H9 (cell line): ENCODE measurements around the gene GAMT. TPM values are rescaled to one million over a fixed set of nuclear protein-coding genes. Genes with fewer than 3 reads are reported as not detected.

Source experiments
- DNase-seq: peaks from one replicate; pipeline ENCODE4 v3.0.0-alpha.2; 2017
- H2AFZ ChIP-seq: one replicate; pipeline ENCODE4 v1.6.1; 2013; ENCODE audit warnings: mild to moderate bottlenecking, low read length, control low read depth, moderate library complexity
- H2AK5ac ChIP-seq: 2 replicates; pipeline ENCODE4 v1.6.1; 2013; ENCODE audit warnings: low read length, control low read depth, mixed read lengths; ENCODE audit not compliant: insufficient read length
- H2BK120ac ChIP-seq: one replicate; pipeline ENCODE4 v1.6.1; 2013; ENCODE audit warnings: low read depth, mild to moderate bottlenecking, low read length, control low read depth, inconsistent platforms; ENCODE audit not compliant: poor library complexity, severe bottlenecking
- H2BK12ac ChIP-seq: 2 replicates; pipeline ENCODE4 v1.6.1; 2013; ENCODE audit warnings: low read length, control low read depth, mixed read lengths, low read depth; ENCODE audit not compliant: insufficient read length
- H2BK15ac ChIP-seq: 2 replicates; pipeline ENCODE4 v1.6.1; 2013; ENCODE audit warnings: low read depth, low read length, control low read depth
- H2BK20ac ChIP-seq: one replicate; pipeline ENCODE4 v1.6.1; 2013; ENCODE audit warnings: low read depth, mild to moderate bottlenecking, low read length, control low read depth, inconsistent platforms; ENCODE audit not compliant: poor library complexity, severe bottlenecking
- H2BK5ac ChIP-seq: 2 replicates; pipeline ENCODE4 v1.6.1; 2013; ENCODE audit warnings: low read length, control low read depth, mixed read lengths; ENCODE audit not compliant: insufficient read length
- H3K14ac ChIP-seq: 2 replicates; pipeline ENCODE4 v1.6.1; 2013; ENCODE audit warnings: low read length, control low read depth; ENCODE audit not compliant: insufficient read depth
- H3K18ac ChIP-seq: 2 replicates; pipeline ENCODE4 v1.6.1; 2013; ENCODE audit warnings: low read depth, mild to moderate bottlenecking, mixed read lengths, low read length, control low read depth; ENCODE audit not compliant: insufficient read length
- H3K23ac ChIP-seq: 2 replicates; pipeline ENCODE4 v1.6.1; 2013; ENCODE audit warnings: low read length, control low read depth, mixed read lengths, low read depth; ENCODE audit not compliant: insufficient read length
- H3K23me2 ChIP-seq: 2 replicates; pipeline ENCODE4 v1.6.1; 2013; ENCODE audit warnings: low read depth, mild to moderate bottlenecking, mixed read lengths, low read length, control low read depth; ENCODE audit not compliant: insufficient read length, poor library complexity, severe bottlenecking
- H3K27ac ChIP-seq: 2 replicates; pipeline ENCODE4 v1.5.1; 2013; ENCODE audit warnings: low read length, control low read depth, mixed read lengths, low read depth; ENCODE audit not compliant: insufficient read length
- H3K27me3 ChIP-seq: 2 replicates; pipeline ENCODE4 v1.6.1; 2013; ENCODE audit warnings: low read length, control low read depth, inconsistent platforms; ENCODE audit not compliant: insufficient read depth
- H3K4ac ChIP-seq: 2 replicates; pipeline ENCODE4 v1.6.1; 2013; ENCODE audit warnings: low read depth, mild to moderate bottlenecking, control low read depth, inconsistent platforms, low read length, moderate library complexity
- H3K4me1 ChIP-seq: 2 replicates; pipeline ENCODE4 v1.6.1; 2013; ENCODE audit warnings: low read length, control low read depth, inconsistent platforms; ENCODE audit not compliant: insufficient read depth
- H3K4me2 ChIP-seq: 2 replicates; pipeline ENCODE4 v1.6.1; 2013; ENCODE audit warnings: low read length, control low read depth, mixed read lengths; ENCODE audit not compliant: insufficient read length, insufficient read depth
- H3K56ac ChIP-seq: 2 replicates; pipeline ENCODE4 v1.6.1; 2013; ENCODE audit warnings: low read depth, mild to moderate bottlenecking, mixed read lengths, low read length, control low read depth; ENCODE audit not compliant: insufficient read length
- H3K79me1 ChIP-seq: 2 replicates; pipeline ENCODE4 v1.6.1; 2013; ENCODE audit warnings: low read depth, mild to moderate bottlenecking, moderate library complexity, low read length, control low read depth, inconsistent platforms; ENCODE audit not compliant: insufficient read depth, poor library complexity, severe bottlenecking
- H3K79me2 ChIP-seq: 2 replicates; pipeline ENCODE4 v1.6.1; 2013; ENCODE audit warnings: low read length, control low read depth, inconsistent platforms; ENCODE audit not compliant: insufficient read depth
- H3K9ac ChIP-seq: 2 replicates; pipeline ENCODE4 v1.6.1; 2013; ENCODE audit warnings: low read length, control low read depth, mixed read lengths; ENCODE audit not compliant: insufficient read length; ENCODE audit errors: extremely low read depth
- H3K9me3 ChIP-seq: one replicate; pipeline ENCODE4 v1.6.1; 2013; ENCODE audit warnings: low read depth, low read length, inconsistent platforms; ENCODE audit not compliant: control insufficient read depth
- H3T11ph ChIP-seq: one replicate; pipeline ENCODE4 v1.6.1; 2013; ENCODE audit warnings: mild to moderate bottlenecking, low read length, control low read depth, inconsistent platforms
- H4K20me1 ChIP-seq: one replicate; pipeline ENCODE4 v1.6.1; 2013; ENCODE audit not compliant: control insufficient read depth, insufficient read length, insufficient read depth
- H4K5ac ChIP-seq: 2 replicates; pipeline ENCODE4 v1.6.1; 2013; ENCODE audit warnings: low read depth, mild to moderate bottlenecking, mixed read lengths, low read length, control low read depth; ENCODE audit not compliant: insufficient read length
- H4K8ac ChIP-seq: replicated peaks from 2 replicates; pipeline ENCODE4 v1.6.1; 2013; ENCODE audit warnings: low read length, control low read depth, mixed read lengths, low read depth; ENCODE audit not compliant: insufficient read length
- H4K91ac ChIP-seq: 2 replicates; pipeline ENCODE4 v1.6.1; 2013; ENCODE audit warnings: low read depth, mild to moderate bottlenecking, moderate library complexity, mixed read lengths, low read length, control low read depth; ENCODE audit not compliant: insufficient read length
- H3K27ac Mint-ChIP-seq, 3 experiments: 2 replicates in 2 of 3; 3 replicates in 1 of 3; pipeline ENCODE4 v1.8.0; 2020 to 2021; ENCODE audit warnings: mixed read lengths in 3 of 3, mild to moderate bottlenecking in 1 of 3, moderate library complexity in 1 of 3
- H3K27me3 Mint-ChIP-seq: 2 replicates; pipeline ENCODE4 v1.8.0; 2021; ENCODE audit warnings: low read depth, mild to moderate bottlenecking, moderate library complexity, mixed read lengths
- H3K36me3 Mint-ChIP-seq, 3 experiments: 2 replicates in 2 of 3; 3 replicates in 1 of 3; pipeline ENCODE4 v1.8.0; 2020 to 2021; ENCODE audit warnings: low read depth in 3 of 3, mixed read lengths in 3 of 3; ENCODE audit not compliant: insufficient read depth in 1 of 3
- H3K4me1 Mint-ChIP-seq, 2 experiments: 2 replicates each; pipeline ENCODE4 v1.8.0; 2020; ENCODE audit warnings: mixed read lengths in 2 of 2
- H3K4me3 Mint-ChIP-seq, 2 experiments: 2 replicates in 1 of 2; 3 replicates in 1 of 2; pipeline ENCODE4 v1.8.0; 2020 to 2021; ENCODE audit warnings: mild to moderate bottlenecking in 2 of 2, mixed read lengths in 2 of 2, moderate library complexity in 1 of 2
- H3K9me3 Mint-ChIP-seq, 2 experiments: 2 replicates in 1 of 2; 3 replicates in 1 of 2; pipeline ENCODE4 v1.8.0; 2020; ENCODE audit warnings: mild to moderate bottlenecking in 2 of 2, mixed read lengths in 2 of 2, moderate library complexity in 1 of 2
- WGBS: extraction: QIAGEN DNeasy Blood & Tissue Kit; methylation state at CpG from one replicate; pipeline ENCODE4 v1.1.7; 2013; ENCODE audit warnings: missing lambda C conversion rate, low lambda C conversion rate, mixed read lengths; ENCODE audit not compliant: insufficient read length; ENCODE audit errors: extremely low coverage; 5-methylcytosine and 5-hydroxymethylcytosine counted together
- total RNA-seq: library from RNA; stranded (reverse); gene quantifications from 2 replicates; pipeline ENCODE4 v1.2.1, GENCODE V29; 2021
- TF ChIP-seq, protein P1 (sequence below): fragments of 200-600 bp; sonication (generic); conservative IDR thresholded peaks from 3 replicates; pipeline ENCODE4 v1.8.0; 2021; ENCODE audit warnings: antibody characterized with exemption, mild to moderate bottlenecking

Gene GAMT
- total RNA-seq, 1 experiment from 2014 or later: 26.6 TPM

DNA sequence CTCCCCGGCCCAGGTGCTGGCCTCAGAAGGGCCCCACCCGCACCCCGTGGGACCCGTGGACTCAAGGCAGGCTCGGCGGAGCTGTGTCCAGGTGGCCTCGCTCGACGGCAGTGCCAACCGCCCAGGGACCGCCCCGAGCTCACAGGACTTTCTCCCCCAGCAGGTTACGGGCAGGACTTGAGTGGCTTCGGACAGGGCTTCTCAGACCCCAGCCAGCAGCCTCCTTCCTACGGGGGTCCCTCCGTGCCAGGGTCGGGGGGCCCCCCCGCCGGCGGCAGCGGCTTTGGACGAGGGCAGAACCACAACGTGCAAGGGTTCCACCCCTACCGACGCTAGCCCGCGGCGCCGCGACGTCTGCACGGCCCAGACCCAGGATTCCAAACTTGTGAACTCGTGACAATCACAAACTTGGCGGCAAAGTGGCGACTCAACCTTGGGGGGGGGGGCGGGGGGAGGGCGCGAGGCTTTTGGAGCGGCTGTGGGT lies 33.3 kb upstream of the GAMT start:
- Histone ChIP-seq H4K91ac (no peak overlapping the region), H2AK5ac (no peak overlapping the region), H4K5ac (no peak overlapping the region), H3K23ac (no peak overlapping the region), H3K18ac (no peak overlapping the region), H2BK15ac (no peak overlapping the region), H3K79me2 (peaks cover 11% of the 10 kb centered on the region; the same call in 1 of the 2 replicates), H4K8ac (no peak overlapping the region), H3K9ac (no peak overlapping the region), H3K56ac (no peak overlapping the region), H2BK5ac (no peak overlapping the region), H3K4me1 (no peaks in the 10 kb centered on the region), H3K9me3 (no peaks in the 10 kb centered on the region), H2BK120ac (no peak overlapping the region), H3K27ac (no peak overlapping the region), H3K79me1 (peaks cover 4% of the 10 kb centered on the region), H3K27me3 (no peaks in the 10 kb centered on the region), H2BK20ac (no peak overlapping the region), H3K4me2 (no peak overlapping the region), H2AFZ (no peak overlapping the region), H3K14ac (no peak overlapping the region), H3T11ph (no peak overlapping the region), H3K23me2 (peaks cover 5% of the 10 kb centered on the region), H4K20me1 (no peaks in the 10 kb centered on the region), H3K4ac (no peak overlapping the region), H2BK12ac (no peak overlapping the region)
- no peak overlapping the region for H3K27ac Mint-ChIP-seq
- WGBS: no CpG with 5 or more reads among the region's 39 CpGs
- H3K4me3 Mint-ChIP-seq: no peak overlapping the region
- H3K36me3 Mint-ChIP-seq: peaks cover 19 to 57% (median 42%) of the 10 kb centered on the region in 3 experiments; a peak in 6 of 7 replicates
- H3K27me3 Mint-ChIP-seq: no peaks in the 10 kb centered on the region; the same call in 1 of the 2 replicates
- DNase-seq: no peak
- H3K4me1 Mint-ChIP-seq: peaks cover 0 to 7% of the 10 kb centered on the region in 2 experiments
- H3K9me3 Mint-ChIP-seq: no peaks in the 10 kb centered on the region
- TF ChIP-seq, protein P1, sequence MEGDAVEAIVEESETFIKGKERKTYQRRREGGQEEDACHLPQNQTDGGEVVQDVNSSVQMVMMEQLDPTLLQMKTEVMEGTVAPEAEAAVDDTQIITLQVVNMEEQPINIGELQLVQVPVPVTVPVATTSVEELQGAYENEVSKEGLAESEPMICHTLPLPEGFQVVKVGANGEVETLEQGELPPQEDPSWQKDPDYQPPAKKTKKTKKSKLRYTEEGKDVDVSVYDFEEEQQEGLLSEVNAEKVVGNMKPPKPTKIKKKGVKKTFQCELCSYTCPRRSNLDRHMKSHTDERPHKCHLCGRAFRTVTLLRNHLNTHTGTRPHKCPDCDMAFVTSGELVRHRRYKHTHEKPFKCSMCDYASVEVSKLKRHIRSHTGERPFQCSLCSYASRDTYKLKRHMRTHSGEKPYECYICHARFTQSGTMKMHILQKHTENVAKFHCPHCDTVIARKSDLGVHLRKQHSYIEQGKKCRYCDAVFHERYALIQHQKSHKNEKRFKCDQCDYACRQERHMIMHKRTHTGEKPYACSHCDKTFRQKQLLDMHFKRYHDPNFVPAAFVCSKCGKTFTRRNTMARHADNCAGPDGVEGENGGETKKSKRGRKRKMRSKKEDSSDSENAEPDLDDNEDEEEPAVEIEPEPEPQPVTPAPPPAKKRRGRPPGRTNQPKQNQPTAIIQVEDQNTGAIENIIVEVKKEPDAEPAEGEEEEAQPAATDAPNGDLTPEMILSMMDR: no peak
